NCI-H345 (cell line): ENCODE results near the gene TGM2.

Source experiments
- DNase-seq: peaks from one replicate; lab custom pipeline; 2025; lab: John Stamatoyannopoulos, UW

TGM2 gene

GRCh38 chr20:38144974-38145728 is 19.9 kb downstream of the TGM2 start:
- no peak for DNase-seq

DNA sequence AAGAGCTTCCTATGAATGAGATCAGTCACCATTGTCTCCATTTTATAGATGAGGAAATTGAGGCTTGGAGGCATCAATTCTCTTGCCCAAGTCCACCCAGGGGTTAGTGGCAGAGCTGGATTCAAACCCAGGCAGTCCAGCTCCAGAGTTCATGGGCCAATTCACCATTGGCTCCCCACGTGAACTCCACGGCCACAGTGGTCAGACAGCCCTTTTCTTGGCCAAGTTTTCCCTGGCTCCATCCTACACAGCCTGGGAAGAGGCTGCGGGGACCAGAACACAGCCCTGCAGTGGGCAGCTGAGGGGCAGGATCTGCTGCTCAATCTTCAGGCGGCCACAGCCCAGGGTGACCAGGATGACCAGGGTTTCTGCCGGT is 20.5 kb downstream of the TGM2 start:
- no peak for DNase-seq

- no peak for DNase-seq
Observed at GRCh38 chr20:38143646-38144554, 21.2 kb downstream of the TGM2 start.

- no peak for DNase-seq
Observed at GRCh38 chr20:38143238-38143645, 21.8 kb downstream of the TGM2 start.

GRCh38 chr20:38141889-38142494 is 23.1 kb downstream of the TGM2 start:
- DNase-seq, result no peak

DNA sequence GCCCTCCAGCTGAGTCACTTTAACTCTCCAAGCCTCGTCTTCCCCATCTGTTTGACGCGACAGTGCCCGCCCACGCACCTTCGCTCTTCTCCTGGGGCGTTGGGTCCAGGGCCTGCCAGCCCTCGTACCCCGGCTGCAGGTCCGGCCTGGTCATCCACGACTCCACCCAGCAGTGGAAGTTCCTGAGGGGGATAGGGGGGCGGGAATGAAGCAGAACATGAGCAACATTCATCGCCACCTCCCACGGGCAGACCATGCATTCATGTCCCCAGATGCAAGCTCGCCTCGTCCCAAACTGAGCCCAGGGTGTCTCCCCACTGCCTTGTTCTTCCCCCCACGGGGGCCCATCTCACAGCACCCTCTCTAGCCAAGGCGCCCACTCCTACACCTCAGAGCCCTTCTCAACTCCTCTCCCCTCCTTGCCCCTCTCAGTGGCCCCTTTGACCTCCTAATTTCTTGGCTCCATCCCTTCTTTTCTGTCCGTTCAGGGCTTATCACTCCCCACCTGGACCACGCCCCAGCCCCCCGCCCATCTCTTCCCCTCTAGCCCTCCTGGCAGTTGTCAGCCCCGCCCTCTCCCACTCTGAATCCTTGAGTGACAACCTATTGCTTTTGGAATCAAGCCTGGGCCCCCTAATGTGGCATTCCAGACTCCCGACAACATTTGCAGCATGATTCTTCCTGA is 23.7 kb downstream of the TGM2 start:
- no peak for DNase-seq

- DNase-seq, result peak; percentile 78
Observed at GRCh38 chr20:38139977-38140753, 24.9 kb downstream of the TGM2 start.

DNA sequence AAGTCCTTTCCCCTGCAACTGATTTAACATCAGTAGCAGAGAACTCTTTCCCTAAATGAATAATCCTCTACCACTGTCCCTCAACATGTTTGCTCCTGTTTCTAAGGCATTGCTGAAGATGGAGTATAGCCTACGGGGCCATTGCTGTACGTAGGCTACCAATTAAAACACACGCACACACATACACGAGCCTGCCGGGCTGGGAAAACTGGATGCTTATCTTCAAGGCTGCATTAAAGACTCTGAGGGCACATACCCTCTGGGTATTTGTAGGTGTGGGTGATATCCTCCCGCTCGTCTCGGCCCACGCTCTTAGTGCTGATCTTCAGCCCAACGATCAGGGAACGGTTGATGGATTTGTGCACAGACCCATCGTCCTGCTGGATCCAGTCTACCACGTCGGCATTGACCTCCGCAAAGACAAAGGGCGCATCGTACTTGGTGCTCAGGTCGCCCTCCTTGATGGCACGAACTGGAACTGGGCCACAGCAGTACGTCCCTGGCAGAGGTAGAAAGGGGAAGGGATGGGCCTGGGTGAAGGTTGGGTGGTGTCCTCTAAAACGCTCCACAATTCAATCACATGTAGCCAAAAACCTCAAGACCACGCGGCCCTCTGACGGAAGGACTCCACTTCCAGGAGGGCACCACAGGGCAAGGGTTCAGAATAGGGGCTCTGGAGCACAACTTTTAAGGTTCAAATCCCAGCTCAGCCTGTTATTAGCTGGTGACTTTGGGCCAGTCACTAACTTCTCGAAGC is 25.7 kb downstream of the TGM2 start:
- DNase-seq, result no peak

GRCh38 chr20:38138086-38138778 is 26.8 kb downstream of the TGM2 start:
- DNase-seq, result no peak

GRCh38 chr20:38137441-38138037 is 27.5 kb downstream of the TGM2 start:
- no peak for DNase-seq

- no peak for DNase-seq
Observed at GRCh38 chr20:38136421-38137245, 28.4 kb downstream of the TGM2 start.

DNA sequence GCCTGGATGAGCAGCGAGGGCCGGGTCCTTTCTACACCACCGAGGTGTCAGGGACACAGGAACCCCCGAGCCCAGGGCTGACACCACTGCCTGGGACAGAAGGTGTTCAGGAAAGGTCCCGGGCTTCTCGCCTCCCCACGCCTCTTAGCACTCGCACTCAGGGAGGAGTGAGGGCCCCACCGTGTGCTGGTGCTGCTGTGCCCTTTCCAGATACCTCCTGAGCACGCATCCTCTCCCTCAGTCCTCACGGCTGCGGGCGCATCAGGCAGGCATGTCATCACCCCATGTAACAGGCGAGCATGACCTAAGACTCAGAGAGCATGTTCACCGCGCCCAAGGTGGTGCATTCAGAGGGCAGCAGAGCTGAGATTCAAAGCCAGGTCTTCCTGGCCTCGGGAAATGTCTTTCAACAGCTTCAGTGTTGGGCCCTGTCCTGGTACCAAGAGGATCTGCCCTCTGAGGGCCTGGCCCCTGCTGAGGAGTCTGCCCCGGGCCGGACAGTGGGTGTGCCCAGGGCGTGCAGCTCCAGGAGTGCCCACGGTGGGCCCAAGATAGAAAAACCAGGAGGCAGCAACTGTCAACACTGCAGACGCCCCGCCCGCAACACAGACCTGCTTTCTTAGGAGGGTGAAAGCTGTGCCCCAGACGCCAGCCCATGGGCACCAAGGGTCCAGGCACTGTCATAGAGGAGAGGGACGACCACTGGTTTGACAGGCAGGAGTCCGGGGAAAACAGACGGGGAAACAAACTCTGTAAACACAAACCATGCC is 29.2 kb downstream of the TGM2 start:
- DNase-seq, result no peak

- DNase-seq, result no peak
Observed at GRCh38 chr20:38135271-38135650, 29.8 kb downstream of the TGM2 start.

GRCh38 chr20:38134427-38135270 is 30.4 kb downstream of the TGM2 start:
- DNase-seq, result no peak

DNA sequence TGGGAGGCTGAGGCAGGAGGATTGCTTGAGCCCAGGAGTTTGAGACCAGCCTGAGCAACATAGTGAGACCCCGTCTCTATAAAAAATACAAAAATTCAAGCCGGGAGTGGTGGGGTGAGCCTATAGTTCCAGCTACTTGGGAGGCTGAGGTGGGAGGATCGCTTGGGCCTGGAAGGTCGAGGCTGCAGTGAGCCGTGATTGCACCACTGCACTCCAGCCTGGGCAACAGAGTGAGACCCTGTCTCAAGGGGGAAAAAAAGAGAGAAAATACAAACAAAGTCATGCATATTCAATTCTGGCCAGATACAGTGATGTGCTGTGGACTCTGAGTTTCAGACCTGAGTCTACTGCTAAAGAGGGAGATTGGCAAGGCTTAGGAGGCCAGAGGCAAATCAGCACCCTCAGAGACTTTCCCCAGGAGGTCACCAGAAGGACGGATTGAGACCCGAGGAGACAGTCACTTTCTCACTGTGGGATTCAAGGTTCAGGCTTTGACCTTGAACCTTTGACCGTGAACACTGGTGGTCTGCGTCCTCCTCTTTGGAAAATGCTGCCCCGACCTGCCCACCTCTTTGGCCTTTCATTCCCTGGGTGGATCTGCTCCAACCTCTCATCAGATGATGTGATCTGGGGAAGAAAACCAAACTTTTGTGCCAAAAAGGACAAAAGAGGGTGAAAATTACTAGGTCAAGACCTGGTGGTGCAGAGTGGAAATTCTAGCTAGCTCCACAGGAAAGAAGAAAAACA is 31.2 kb downstream of the TGM2 start:
- no peak for DNase-seq

DNA sequence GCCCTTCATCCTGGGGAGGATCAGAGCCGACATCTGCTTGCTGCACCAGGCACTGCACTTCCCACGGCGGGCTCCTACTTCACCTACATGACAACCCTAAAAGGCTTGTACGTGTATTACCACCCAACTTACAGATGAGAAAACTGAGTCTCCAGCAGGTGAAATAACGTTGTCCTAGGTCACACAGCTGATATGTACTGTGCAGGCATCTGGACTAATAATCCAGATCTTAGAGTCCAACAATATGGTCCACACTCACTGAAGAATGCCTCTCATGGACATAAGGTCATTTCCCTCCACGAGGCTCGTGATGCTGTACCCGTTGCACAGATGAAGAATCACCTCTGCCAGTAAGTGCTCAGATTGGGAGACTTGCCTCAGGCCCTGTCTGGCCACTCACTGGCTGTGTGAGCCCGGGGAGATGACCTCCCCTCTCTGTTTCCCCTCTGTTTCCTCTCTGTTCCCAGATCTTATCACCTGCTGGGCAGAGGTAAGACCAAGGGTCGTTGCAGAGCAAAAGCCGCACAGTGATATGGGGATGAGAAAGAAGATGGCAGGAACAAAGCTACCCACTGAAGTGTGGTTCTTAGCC is 32.1 kb downstream of the TGM2 start:
- DNase-seq, result no peak
